B cell (primary cell): ENCODE measurements around the gene TAS2R38. TPM values are rescaled to one million over a fixed set of nuclear protein-coding genes. Genes with fewer than 3 reads are reported as not detected.

Experiments used
- ATAC-seq: fragments of 200-7000 bp; cut with Tn5 transposase; one replicate; pipeline ENCODE4 v1.10.0; 2021; ENCODE audit warnings: low read depth, mild to moderate bottlenecking, moderate number of reproducible peaks, moderate library complexity
- CTCF ChIA-PET: fragments of 350-600 bp; sonication (Branson Sonifier 250); formaldehyde crosslinking; loops from one replicate; lab custom pipeline; 2021; ENCODE audit warnings: antibody characterized with exemption, inconsistent platforms; lab: Charles Lee
- POLR2A ChIA-PET: fragments of 350-600 bp; sonication (Branson Sonifier 250); formaldehyde crosslinking; loops from one replicate; lab custom pipeline; 2021; ENCODE audit warnings: antibody characterized with exemption; lab: Charles Lee
- DNase-seq: peaks from one replicate; pipeline ENCODE4 v3.0.0; 2013
- H2AFZ ChIP-seq: 2 replicates; pipeline ENCODE4 v1.6.1; 2012; ENCODE audit warnings: mild to moderate bottlenecking, low read depth, low read length; ENCODE audit not compliant: insufficient read depth, poor library complexity, severe bottlenecking
- H3K27ac ChIP-seq, 2 donors: 1 replicate in 1 of 2; 2 replicates in 1 of 2; pipeline ENCODE4 v1.5.1; 2012 to 2013; ENCODE audit warnings: low read length in 2 of 2, mild to moderate bottlenecking in 2 of 2, moderate library complexity in 1 of 2
- H3K27me3 ChIP-seq, 4 experiments: fragments of 200-600 bp in 1 of 4; sonication (generic) in 1 of 4; replicated peaks in 1 of 4; 1 replicate in 2 of 4; 2 replicates in 2 of 4; pipeline versions ENCODE4 v1.6.1 to v1.7.0; 2013 to 2016; ENCODE audit warnings: low read length in 3 of 4, mild to moderate bottlenecking in 2 of 4, mixed read lengths in 1 of 4, moderate library complexity in 1 of 4; ENCODE audit not compliant: insufficient read depth in 4 of 4, control insufficient read depth in 3 of 4; ENCODE audit errors: control extremely low read depth in 1 of 4
- H3K36me3 ChIP-seq, 2 experiments: replicated peaks in 1 of 2; 1 replicate in 1 of 2; 2 replicates in 1 of 2; pipeline versions ENCODE4 v1.6.1 to v1.7.1; 2013; ENCODE audit warnings: low read length in 1 of 2; ENCODE audit not compliant: insufficient read depth in 2 of 2, control insufficient read depth in 1 of 2; ENCODE audit errors: control extremely low read depth in 1 of 2, extremely low read depth in 1 of 2
- H3K4me1 ChIP-seq, 2 donors: fragments of 200-600 bp in 1 of 2; sonication (generic) in 1 of 2; 1 replicate in 1 of 2; 2 replicates in 1 of 2; pipeline versions ENCODE4 v1.5.1 to v1.6.1; 2013 to 2017; ENCODE audit warnings: low read length in 2 of 2; ENCODE audit not compliant: control insufficient read depth in 2 of 2, insufficient read depth in 2 of 2
- H3K4me2 ChIP-seq: replicated peaks from 2 replicates; pipeline ENCODE3; 2012; ENCODE audit warnings: mild to moderate bottlenecking, low read depth, low read length; ENCODE audit not compliant: poor library complexity, severe bottlenecking
- H3K4me3 ChIP-seq, 5 experiments: fragments of 200-600 bp in 1 of 5; sonication (generic) in 1 of 5; 1 replicate in 3 of 5; 2 replicates in 2 of 5; pipeline versions ENCODE4 v1.5.1 to v1.7.0; 2011 to 2016; ENCODE audit warnings: low read length in 4 of 5, mild to moderate bottlenecking in 4 of 5, low read depth in 2 of 5, control low read depth in 1 of 5, moderate library complexity in 1 of 5; ENCODE audit not compliant: insufficient read depth in 1 of 5; ENCODE audit errors: control extremely low read depth in 1 of 5, extremely low read depth in 1 of 5
- H3K79me2 ChIP-seq: fragments of 200-600 bp; sonication (generic); one replicate; pipeline ENCODE4 v1.6.0; 2016; ENCODE audit warnings: low read length; ENCODE audit not compliant: control insufficient read depth, insufficient read depth
- H3K9ac ChIP-seq: fragments of 200-600 bp; sonication (generic); 2 replicates; pipeline ENCODE4 v1.6.1; 2017; ENCODE audit warnings: mild to moderate bottlenecking, low read length, moderate library complexity
- H3K9me3 ChIP-seq, 3 donors: one replicate each; pipeline versions ENCODE4 v1.6.1 to v1.7.1; 2013; ENCODE audit warnings: low read length in 2 of 3; ENCODE audit not compliant: control insufficient read depth in 2 of 3, insufficient read depth in 1 of 3; ENCODE audit errors: control extremely low read depth in 1 of 3
- H4K20me1 ChIP-seq: 2 replicates; pipeline ENCODE4 v1.6.0; 2012; ENCODE audit warnings: mild to moderate bottlenecking, low read length; ENCODE audit not compliant: insufficient read depth, control insufficient read depth, poor library complexity, severe bottlenecking
- H3K27ac Mint-ChIP-seq: one replicate; pipeline ENCODE4 v1.8.0; 2021; ENCODE audit warnings: mixed read lengths
- H3K27me3 Mint-ChIP-seq: one replicate; pipeline ENCODE4 v1.8.0; 2021; ENCODE audit warnings: mixed read lengths
- H3K4me1 Mint-ChIP-seq: one replicate; pipeline ENCODE4 v1.8.0; 2021; ENCODE audit warnings: mixed read lengths
- H3K4me3 Mint-ChIP-seq: one replicate; pipeline ENCODE4 v1.8.0; 2021; ENCODE audit warnings: mixed read lengths
- H3K9me3 Mint-ChIP-seq: one replicate; pipeline ENCODE4 v1.8.0; 2022; ENCODE audit warnings: mixed read lengths; ENCODE audit not compliant: insufficient read depth
- EZH2 ChIP-seq: IDR thresholded peaks from 2 replicates; pipeline ENCODE4 v1.6.1; 2012; ENCODE audit warnings: borderline replicate concordance, low read depth, mild to moderate bottlenecking, moderate library complexity, low read length; ENCODE audit not compliant: insufficient read depth, poor library complexity, severe bottlenecking
- WGBS: methylation state at CpG from one replicate; pipeline ENCODE4 v1.1.5; 2013; ENCODE audit warnings: missing lambda C conversion rate; ENCODE audit not compliant: insufficient coverage; 5-methylcytosine and 5-hydroxymethylcytosine counted together
- intact Hi-C: fragments of 100-400 bp; cut with micrococcal nuclease; formaldehyde crosslinking; loops from one replicate; pipeline ENCODE4 v1.10.0; 2022
- polyA plus RNA-seq: library from polyadenylated mRNA; depleted of rRNA; stranded (reverse); fragments of >200 nt; gene quantifications from 2 replicates; pipeline ENCODE4 v1.2.3, GENCODE V29; 2012
- total RNA-seq, 2 donors: library from RNA; stranded (reverse); fragments of 120-200 nt in 1 of 2; gene quantifications; 1 replicate in 1 of 2; 2 replicates in 1 of 2; pipeline versions ENCODE4 v1.2.3 to v1.2.4, GENCODE V29; 2013 to 2022
- TF ChIP-seq, protein P1 (sequence below): fragments of 200-600 bp; IDR thresholded peaks from one replicate; pipeline ENCODE4 v1.8.0; 2022; ENCODE audit warnings: antibody characterized with exemption, mild to moderate bottlenecking

The TAS2R38 gene
- total and polyA plus RNA-seq, 2 donors (not counting 1 experiment from before 2014, with no cell fraction given), result not detected

DNA sequence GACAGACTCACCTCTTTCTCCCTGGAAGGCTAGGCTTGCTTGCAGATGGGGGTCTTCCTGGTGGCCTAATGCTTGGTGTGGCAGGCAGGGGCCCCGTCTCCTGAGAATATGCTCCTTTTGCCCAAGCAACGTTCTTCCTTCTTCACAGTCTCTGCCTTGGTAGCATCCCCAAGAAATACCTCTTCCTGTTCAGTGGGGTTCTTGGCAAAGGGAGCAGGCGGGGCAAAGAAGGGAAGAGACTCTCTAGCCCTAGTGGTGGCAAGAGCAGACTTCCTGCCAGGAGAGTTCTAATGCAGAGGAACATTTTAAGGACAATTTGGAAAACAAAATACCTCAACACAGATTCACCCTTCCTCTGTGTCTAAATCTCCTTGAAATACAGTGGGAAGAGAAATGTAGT, 26.8 kb downstream of the TAS2R38 start, which contains the start of gene CLEC5A:
TSS of gene CLEC5A (minus strand) at position 179 of the 400 bp plus-strand sequence. CDS start 682 bp downstream, outside the sequence.
- Histone ChIP-seq H3K79me2 (no peaks in the 10 kb centered on the region), H3K9ac (no peak within 1 kb of the TSS), H3K27ac (no peak within 1 kb of the TSS), H3K9me3 (no peaks in the 10 kb centered on the region), H4K20me1 (no peaks in the 10 kb centered on the region), H3K4me1 (no peaks in the 10 kb centered on the region), H3K36me3 (no peaks in the 10 kb centered on the region), H2AFZ (no peak within 1 kb of the TSS), H3K27me3 (no peaks in the 10 kb centered on the region), H3K4me3 (peak within 1 kb of the TSS in 1 of 5 experiments; percentile 19), H3K4me2 (no peak within 1 kb of the TSS)
- ChIA-PET POLR2A (no interaction called here), CTCF (no interaction called here)
- TF ChIP-seq, protein P1, sequence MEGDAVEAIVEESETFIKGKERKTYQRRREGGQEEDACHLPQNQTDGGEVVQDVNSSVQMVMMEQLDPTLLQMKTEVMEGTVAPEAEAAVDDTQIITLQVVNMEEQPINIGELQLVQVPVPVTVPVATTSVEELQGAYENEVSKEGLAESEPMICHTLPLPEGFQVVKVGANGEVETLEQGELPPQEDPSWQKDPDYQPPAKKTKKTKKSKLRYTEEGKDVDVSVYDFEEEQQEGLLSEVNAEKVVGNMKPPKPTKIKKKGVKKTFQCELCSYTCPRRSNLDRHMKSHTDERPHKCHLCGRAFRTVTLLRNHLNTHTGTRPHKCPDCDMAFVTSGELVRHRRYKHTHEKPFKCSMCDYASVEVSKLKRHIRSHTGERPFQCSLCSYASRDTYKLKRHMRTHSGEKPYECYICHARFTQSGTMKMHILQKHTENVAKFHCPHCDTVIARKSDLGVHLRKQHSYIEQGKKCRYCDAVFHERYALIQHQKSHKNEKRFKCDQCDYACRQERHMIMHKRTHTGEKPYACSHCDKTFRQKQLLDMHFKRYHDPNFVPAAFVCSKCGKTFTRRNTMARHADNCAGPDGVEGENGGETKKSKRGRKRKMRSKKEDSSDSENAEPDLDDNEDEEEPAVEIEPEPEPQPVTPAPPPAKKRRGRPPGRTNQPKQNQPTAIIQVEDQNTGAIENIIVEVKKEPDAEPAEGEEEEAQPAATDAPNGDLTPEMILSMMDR, result no peak
- TF ChIP-seq EZH2, result no peak
- ATAC-seq, result no peak
- intact Hi-C loops, result no loop called here
- no peaks in the 10 kb centered on the region for H3K9me3 Mint-ChIP-seq
- no CpG with 5 or more reads among the region's 3 CpGs for WGBS
- no peak for DNase-seq
- H3K4me3 Mint-ChIP-seq, result no peak within 1 kb of the TSS
- no peaks in the 10 kb centered on the region for H3K27me3 Mint-ChIP-seq
- peaks cover 3% of the 10 kb centered on the region for H3K4me1 Mint-ChIP-seq
- no peak within 1 kb of the TSS for H3K27ac Mint-ChIP-seq

- H2AFZ ChIP-seq, result no peak overlapping the region
- no peaks in the 10 kb centered on the region for H3K4me1 ChIP-seq
- H3K9ac ChIP-seq, result no peak overlapping the region
- TF ChIP-seq, protein P1, result no peak
- H4K20me1 ChIP-seq, result no peaks in the 10 kb centered on the region
- intact Hi-C loops, result no loop called here
- no peaks in the 10 kb centered on the region for H3K79me2 ChIP-seq
- DNase-seq (no peak), ATAC-seq (no peak)
- H3K4me3 Mint-ChIP-seq, result no peak overlapping the region
- no peak overlapping the region for H3K4me3 ChIP-seq
- ChIA-PET CTCF (interaction anchor here (1.3 kb wide), 1 partner anchor 31 kb away, joined by 5 read pairs; no protein-coding TSS in a partner anchor), POLR2A (no interaction called here)
- no peak overlapping the region for H3K27ac Mint-ChIP-seq
- no peak overlapping the region for H3K27ac ChIP-seq
- no peaks in the 10 kb centered on the region for H3K9me3 ChIP-seq
- H3K36me3 ChIP-seq, result no peaks in the 10 kb centered on the region
- H3K27me3 Mint-ChIP-seq, result no peaks in the 10 kb centered on the region
- no peaks in the 10 kb centered on the region for H3K27me3 ChIP-seq
- peaks cover 3% of the 10 kb centered on the region for H3K4me1 Mint-ChIP-seq
- H3K9me3 Mint-ChIP-seq, result peaks cover 7% of the 10 kb centered on the region
- WGBS, result 0% methylated on average over 1 of the region's 3 CpGs
- no peak overlapping the region for H3K4me2 ChIP-seq
Measured at GRCh38 chr7:141945356-141945755, 28.2 kb downstream of the TAS2R38 start.
